MM.1S (cell line): ENCODE data around the gene HLA-E.
"Not testable (repeated sequence)": the region's sequence is repeated elsewhere in the genome, so short reads cannot be mapped to it uniquely, and the experiment has no call there.

ENCODE experiments used
- DNase-seq: peaks from one replicate; pipeline ENCODE4 v3.0.0-alpha.2; 2015
- H2AFZ ChIP-seq: fragments of 300-600 bp; sonication (generic); 2 replicates; pipeline ENCODE4 v1.6.0; 2016; ENCODE audit warnings: antibody characterized with exemption, low read length
- H3F3A ChIP-seq: fragments of 300-600 bp; sonication (generic); 2 replicates; pipeline ENCODE4 v1.6.1; 2016; ENCODE audit warnings: mild to moderate bottlenecking, antibody characterized with exemption, low read length, moderate library complexity, mixed read lengths; ENCODE audit not compliant: insufficient read depth
- H3K27ac ChIP-seq: fragments of 300-600 bp; sonication (generic); 2 replicates; pipeline ENCODE4 v1.5.1; 2016; ENCODE audit warnings: mild to moderate bottlenecking, low read length
- H3K27me3 ChIP-seq: fragments of 300-600 bp; sonication (generic); replicated peaks from 2 replicates; pipeline ENCODE4 v1.6.0; 2016; ENCODE audit warnings: low read length; ENCODE audit not compliant: insufficient read depth
- H3K36me3 ChIP-seq: fragments of 300-600 bp; sonication (generic); replicated peaks from 2 replicates; pipeline ENCODE4 v1.6.1; 2016; ENCODE audit warnings: mild to moderate bottlenecking, low read length, mixed read lengths; ENCODE audit not compliant: insufficient read depth
- H3K4me1 ChIP-seq: fragments of 300-600 bp; sonication (generic); 2 replicates; pipeline ENCODE4 v1.6.1; 2016; ENCODE audit warnings: low read length, mixed read lengths
- H3K4me2 ChIP-seq: fragments of 300-600 bp; sonication (generic); 2 replicates; pipeline ENCODE4 v1.6.0; 2016; ENCODE audit warnings: low read depth, low read length
- H3K4me3 ChIP-seq: fragments of 300-600 bp; sonication (generic); 2 replicates; pipeline ENCODE4 v1.5.1; 2016; ENCODE audit warnings: low read length, mixed read lengths
- H3K79me2 ChIP-seq: fragments of 300-600 bp; sonication (generic); 2 replicates; pipeline ENCODE4 v1.6.1; 2016; ENCODE audit warnings: mixed run types, low read length, mixed read lengths
- H3K9ac ChIP-seq: fragments of 300-600 bp; sonication (generic); 2 replicates; pipeline ENCODE4 v1.6.1; 2016; ENCODE audit warnings: low read length, mixed read lengths
- H3K9me2 ChIP-seq: fragments of 300-600 bp; sonication (generic); replicated peaks from 2 replicates; pipeline ENCODE4 v1.6.1; 2016; ENCODE audit warnings: mild to moderate bottlenecking, low read length, mixed read lengths; ENCODE audit not compliant: insufficient read depth
- H3K9me3 ChIP-seq: fragments of 300-600 bp; sonication (generic); replicated peaks from 2 replicates; pipeline ENCODE4 v1.6.1; 2016; ENCODE audit warnings: mild to moderate bottlenecking, low read length, mixed read lengths; ENCODE audit not compliant: insufficient read depth
- H4K20me1 ChIP-seq: fragments of 300-600 bp; sonication (generic); 2 replicates; pipeline ENCODE4 v1.6.1; 2016; ENCODE audit warnings: mild to moderate bottlenecking, low read length, moderate library complexity, mixed read lengths; ENCODE audit not compliant: insufficient read depth
- CTCF ChIP-seq: fragments of 300-600 bp; sonication (generic); IDR thresholded peaks from 2 replicates; pipeline ENCODE4 v1.5.1; 2016; ENCODE audit warnings: antibody characterized with exemption, low read length, mixed read lengths
- EZH2 ChIP-seq: fragments of 300-600 bp; sonication (generic); optimal IDR thresholded peaks from 2 replicates; pipeline ENCODE3; 2017; ENCODE audit warnings: low read depth, mild to moderate bottlenecking, antibody characterized with exemption, low read length, mixed read lengths
- EZH2phosphoT487 ChIP-seq: fragments of 300-600 bp; sonication (generic); IDR thresholded peaks from 2 replicates; pipeline ENCODE4 v1.6.1; 2018; ENCODE audit warnings: antibody characterized with exemption, low read length

Gene HLA-E

GRCh38 chr6:30497714-30498113 lies 8.4 kb downstream of the HLA-E start:
- Histone ChIP-seq H3K36me3 (no peaks in the 10 kb centered on the region), H3K27ac (no peak overlapping the region), H3K4me1 (no peaks in the 10 kb centered on the region; the same call in 1 of the 2 replicates), H3K9me2 (no peaks in the 10 kb centered on the region), H4K20me1 (no peaks in the 10 kb centered on the region), H3K4me2 (no peak overlapping the region), H3K4me3 (no peak overlapping the region), H3K9ac (no peak overlapping the region), H3F3A (peaks cover 12% of the 10 kb centered on the region; the same call in 1 of the 2 replicates), H3K9me3 (no peaks in the 10 kb centered on the region), H3K79me2 (no peaks in the 10 kb centered on the region), H2AFZ (no peak overlapping the region), H3K27me3 (no peaks in the 10 kb centered on the region)
- TF ChIP-seq CTCF (no peak), EZH2phosphoT487 (no peak), EZH2 (no peak)
- no peak for DNase-seq

DNA sequence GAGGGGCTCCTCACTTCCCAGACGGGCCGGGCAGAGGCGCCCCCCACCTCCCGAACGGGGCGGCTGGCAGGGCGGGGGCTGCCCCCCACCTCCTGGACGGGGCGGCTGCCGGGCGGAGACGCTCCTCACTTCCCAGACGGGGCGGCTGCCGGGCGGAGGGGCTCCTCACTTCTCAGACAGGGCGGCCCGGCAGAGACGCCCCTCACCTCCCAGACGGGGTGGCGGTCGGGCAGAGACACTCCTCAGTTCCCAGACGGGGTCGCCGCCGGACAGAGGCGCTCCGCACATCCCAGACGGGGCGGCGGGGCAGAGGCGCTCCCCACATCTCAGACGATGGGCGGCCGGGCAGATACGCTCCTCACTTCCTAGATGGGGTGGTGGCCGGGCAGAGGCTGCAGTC lies 9.4 kb downstream of the HLA-E start:
- not testable (repeated sequence) for H3K36me3 ChIP-seq, H3K9ac ChIP-seq, H3K4me3 ChIP-seq, H3K9me3 ChIP-seq, H3K4me2 ChIP-seq, H3K27me3 ChIP-seq, H3F3A ChIP-seq, H3K9me2 ChIP-seq, H4K20me1 ChIP-seq, H3K79me2 ChIP-seq, H3K4me1 ChIP-seq, H3K27ac ChIP-seq, DNase-seq, H2AFZ ChIP-seq

- Histone ChIP-seq H3F3A (no peaks in the 10 kb centered on the region), H3K36me3 (no peaks in the 10 kb centered on the region), H3K9ac (no peak overlapping the region), H3K4me1 (no peaks in the 10 kb centered on the region; the same call in 1 of the 2 replicates), H3K27ac (no peak overlapping the region), H3K9me2 (no peaks in the 10 kb centered on the region), H3K9me3 (no peaks in the 10 kb centered on the region), H3K79me2 (no peaks in the 10 kb centered on the region), H3K4me2 (no peak overlapping the region), H4K20me1 (no peaks in the 10 kb centered on the region), H3K27me3 (no peaks in the 10 kb centered on the region), H3K4me3 (no peak overlapping the region), H2AFZ (no peak overlapping the region)
- DNase-seq = no peak
- no peak for TF ChIP-seq CTCF
- no peak for TF ChIP-seq EZH2
- no peak for TF ChIP-seq EZH2phosphoT487
Observed at GRCh38 chr6:30500421-30501355, 11.4 kb downstream of the HLA-E start.
